LNCaP clone FGC (cell line): ENCODE results near the gene DIAPH2.

ENCODE experiments used
- DNase-seq: peaks from one replicate; pipeline ENCODE4 v3.0.0-alpha.2; 2011; ENCODE audit warnings: low read depth
- H3K4me3 ChIP-seq: 2 replicates; pipeline ENCODE4 v1.5.1; 2011; ENCODE audit warnings: mild to moderate bottlenecking, low read depth, low read length, control low read depth
- CTCF ChIP-seq: IDR thresholded peaks from 2 replicates; pipeline ENCODE4 v1.5.1; 2012; ENCODE audit warnings: mild to moderate bottlenecking; ENCODE audit not compliant: control insufficient read depth, insufficient read depth; ENCODE audit errors: extremely low read depth

Gene DIAPH2

DNA sequence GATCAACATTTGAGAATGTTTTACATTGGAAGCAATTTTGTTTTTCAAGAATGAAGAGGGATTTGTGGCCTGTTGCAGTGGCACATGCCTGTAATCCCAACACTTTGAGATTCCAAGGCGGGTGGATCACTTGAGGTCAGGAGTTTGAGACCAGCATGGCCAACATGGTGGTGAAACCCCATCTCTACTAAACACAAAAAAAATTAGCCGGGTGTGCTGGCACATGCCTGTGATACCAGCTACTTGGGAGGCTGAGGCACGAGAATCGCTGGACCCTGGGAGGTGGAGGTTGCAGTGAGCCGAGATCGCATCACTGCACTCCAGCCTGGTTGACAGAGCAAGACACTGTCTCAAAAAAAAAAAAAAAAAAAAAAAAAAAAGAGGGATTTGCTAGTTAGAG lies 326.9 kb downstream of the DIAPH2 start:
- H3K4me3 ChIP-seq = no peak overlapping the region
- TF ChIP-seq CTCF = no peak
- no peak for DNase-seq

- TF ChIP-seq CTCF = peak; percentile 26; the same call in 1 of the 2 replicates
- H3K4me3 ChIP-seq = no peak overlapping the region
- DNase-seq = no peak
Observed at GRCh38 chrX:97016106-97016505, 331.5 kb downstream of the DIAPH2 start.

DNA sequence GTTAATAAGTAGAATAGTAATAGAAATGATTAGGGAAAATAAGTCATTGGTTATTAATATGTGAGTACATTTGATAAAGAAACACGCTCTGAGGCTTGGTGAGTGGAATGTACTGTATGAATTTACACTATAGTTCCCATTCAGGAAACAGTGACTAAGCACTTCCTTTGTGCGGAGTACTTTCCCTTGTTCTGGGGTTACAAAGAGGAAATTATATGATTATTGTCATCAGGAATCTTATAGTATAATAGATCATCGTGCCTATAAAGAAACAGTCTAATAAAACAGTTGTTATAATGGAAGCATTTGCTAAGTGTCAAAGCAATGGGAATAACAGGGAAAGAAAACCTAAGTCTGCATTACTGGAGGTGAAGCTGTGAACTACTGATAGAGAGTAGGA lies 337.0 kb downstream of the DIAPH2 start:
- no peak overlapping the region for H3K4me3 ChIP-seq
- no peak for TF ChIP-seq CTCF
- DNase-seq = no peak

DNA sequence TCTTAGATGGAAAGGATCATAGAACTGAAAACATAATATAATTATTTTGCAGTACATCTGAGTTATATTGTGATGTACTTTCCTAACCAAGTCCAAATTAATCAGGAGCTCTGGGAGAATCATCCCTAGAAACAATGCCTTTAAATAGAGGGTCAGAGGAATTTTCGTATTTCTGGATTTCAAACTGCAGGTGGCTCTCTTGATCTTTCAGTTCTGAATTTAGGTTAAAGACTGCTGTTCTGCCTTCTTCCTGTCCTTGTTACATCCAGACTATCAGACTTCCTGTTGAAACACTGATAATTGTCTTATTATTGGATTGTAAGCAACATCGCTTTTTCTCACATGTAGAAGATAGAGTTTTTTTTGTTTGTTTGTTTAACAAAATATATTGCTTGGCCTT lies 341.8 kb downstream of the DIAPH2 start:
- no peak for DNase-seq
- H3K4me3 ChIP-seq = no peak overlapping the region
- peak; percentile 20; the same call in 1 of the 2 replicates for TF ChIP-seq CTCF

GRCh38 chrX:97027384-97027922 lies 342.8 kb downstream of the DIAPH2 start:
- no peak for DNase-seq
- H3K4me3 ChIP-seq = no peak overlapping the region
- TF ChIP-seq CTCF = no peak

DNA sequence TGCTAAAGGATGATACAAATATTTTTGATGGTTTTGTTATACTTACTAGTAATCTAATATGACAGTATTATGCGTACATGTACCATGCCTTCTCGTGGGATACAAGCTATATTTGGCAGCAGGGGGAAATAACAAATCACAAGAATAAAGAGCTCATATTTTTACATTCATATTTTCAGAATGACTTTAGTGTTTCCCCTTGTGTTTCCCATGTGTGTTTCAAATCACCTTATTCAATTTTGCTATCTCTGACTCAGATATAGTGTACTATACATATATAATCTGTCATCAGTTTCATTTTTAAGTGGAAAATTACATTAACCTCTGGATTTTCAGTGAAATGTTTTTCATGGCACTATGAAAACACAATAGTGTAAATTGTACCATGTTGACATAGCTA lies 345.8 kb downstream of the DIAPH2 start:
- H3K4me3 ChIP-seq = no peak overlapping the region
- DNase-seq = no peak
- TF ChIP-seq CTCF = no peak

DNA sequence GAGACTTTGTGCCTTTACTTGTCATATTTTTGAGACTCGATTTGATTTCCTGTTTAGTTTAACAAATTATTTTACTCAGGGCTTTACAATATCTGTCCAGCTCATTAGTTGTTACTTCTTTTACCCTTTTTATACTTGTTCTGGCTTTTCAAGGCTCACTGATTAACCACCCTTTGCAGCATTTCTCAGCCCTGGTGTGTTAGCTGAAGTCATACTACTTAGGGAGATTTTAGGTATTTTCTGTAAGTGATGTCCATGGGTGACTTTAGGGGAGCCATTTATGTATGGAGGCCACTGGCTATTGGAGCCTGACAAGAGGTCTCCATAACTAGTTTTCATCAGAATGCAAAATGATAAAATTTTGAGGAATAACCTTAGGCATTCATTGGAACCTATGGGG lies 346.3 kb downstream of the DIAPH2 start:
- DNase-seq = no peak
- H3K4me3 ChIP-seq = no peak overlapping the region
- TF ChIP-seq CTCF = no peak
